RWPE2 (cell line): ENCODE measurements around the gene NSG2.

Source experiments
- ATAC-seq: fragments of 200-7000 bp; cut with Tn5 transposase; 3 replicates; pipeline ENCODE4 v1.9.1; 2021; ENCODE audit warnings: low read depth
- DNase-seq: peaks from one replicate; pipeline ENCODE4 v3.0.0-alpha.2; 2020; ENCODE audit warnings: low spot score
- H3K27ac ChIP-seq: fragments of 450-650 bp; 2 replicates; pipeline ENCODE4 v1.5.1; 2017; ENCODE audit warnings: mild to moderate bottlenecking; ENCODE audit not compliant: poor library complexity, severe bottlenecking
- H3K27me3 ChIP-seq: fragments of 250-450 bp; sonication (Bioruptor Pico); 2 replicates; pipeline ENCODE4 v1.5.1; 2021; ENCODE audit warnings: mild to moderate bottlenecking, moderate library complexity; ENCODE audit not compliant: insufficient read depth, poor library complexity, severe bottlenecking
- H3K36me3 ChIP-seq: fragments of 250-450 bp; sonication (Bioruptor Pico); 2 replicates; pipeline ENCODE4 v1.5.1; 2020; ENCODE audit warnings: low read depth, mild to moderate bottlenecking, moderate library complexity
- H3K4me1 ChIP-seq: fragments of 250-450 bp; sonication (Bioruptor Pico); 2 replicates; pipeline ENCODE4 v1.5.1; 2021; ENCODE audit warnings: mild to moderate bottlenecking, moderate library complexity; ENCODE audit not compliant: insufficient read depth, poor library complexity, severe bottlenecking
- H3K4me3 ChIP-seq: fragments of 250-450 bp; sonication (Bioruptor Pico); 2 replicates; pipeline ENCODE4 v1.5.1; 2021; ENCODE audit warnings: mild to moderate bottlenecking, moderate library complexity; ENCODE audit not compliant: severe bottlenecking
- H3K9me3 ChIP-seq: fragments of 250-450 bp; sonication (Bioruptor Pico); 2 replicates; pipeline ENCODE4 v1.5.1; 2021; ENCODE audit warnings: mild to moderate bottlenecking, moderate library complexity; ENCODE audit not compliant: severe bottlenecking
- TF ChIP-seq, protein P1 (sequence below): fragments of 450-650 bp; IDR thresholded peaks from one replicate; pipeline ENCODE4 v1.5.1; 2017; ENCODE audit warnings: mild to moderate bottlenecking, moderate library complexity; ENCODE audit not compliant: poor library complexity, severe bottlenecking

NSG2 gene

DNA sequence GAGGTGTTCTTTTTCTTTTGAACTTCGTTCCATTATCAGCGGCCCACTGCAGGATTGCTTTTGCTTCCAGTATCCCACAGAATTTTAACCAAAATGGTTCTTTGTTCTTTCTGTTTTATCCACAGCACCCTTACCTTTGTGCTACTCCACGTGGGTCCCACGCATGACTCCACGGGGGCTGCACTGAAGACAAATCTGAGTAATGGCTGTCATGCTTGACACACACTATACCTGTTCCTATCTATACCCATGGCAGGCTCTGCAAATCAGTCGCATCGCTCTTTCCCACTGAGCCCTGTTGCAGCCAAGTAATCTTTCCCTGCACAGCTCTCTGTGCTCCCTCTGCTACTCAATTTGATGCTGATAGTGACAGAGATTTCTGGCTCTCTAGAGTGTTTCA is 69.7 kb downstream of the NSG2 start:
- Histone ChIP-seq H3K36me3 (no peaks in the 10 kb centered on the region), H3K27me3 (no peaks in the 10 kb centered on the region), H3K4me3 (no peak overlapping the region), H3K27ac (no peak overlapping the region), H3K4me1 (no peaks in the 10 kb centered on the region), H3K9me3 (no peaks in the 10 kb centered on the region)
- TF ChIP-seq, protein P1, sequence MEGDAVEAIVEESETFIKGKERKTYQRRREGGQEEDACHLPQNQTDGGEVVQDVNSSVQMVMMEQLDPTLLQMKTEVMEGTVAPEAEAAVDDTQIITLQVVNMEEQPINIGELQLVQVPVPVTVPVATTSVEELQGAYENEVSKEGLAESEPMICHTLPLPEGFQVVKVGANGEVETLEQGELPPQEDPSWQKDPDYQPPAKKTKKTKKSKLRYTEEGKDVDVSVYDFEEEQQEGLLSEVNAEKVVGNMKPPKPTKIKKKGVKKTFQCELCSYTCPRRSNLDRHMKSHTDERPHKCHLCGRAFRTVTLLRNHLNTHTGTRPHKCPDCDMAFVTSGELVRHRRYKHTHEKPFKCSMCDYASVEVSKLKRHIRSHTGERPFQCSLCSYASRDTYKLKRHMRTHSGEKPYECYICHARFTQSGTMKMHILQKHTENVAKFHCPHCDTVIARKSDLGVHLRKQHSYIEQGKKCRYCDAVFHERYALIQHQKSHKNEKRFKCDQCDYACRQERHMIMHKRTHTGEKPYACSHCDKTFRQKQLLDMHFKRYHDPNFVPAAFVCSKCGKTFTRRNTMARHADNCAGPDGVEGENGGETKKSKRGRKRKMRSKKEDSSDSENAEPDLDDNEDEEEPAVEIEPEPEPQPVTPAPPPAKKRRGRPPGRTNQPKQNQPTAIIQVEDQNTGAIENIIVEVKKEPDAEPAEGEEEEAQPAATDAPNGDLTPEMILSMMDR: no peak
- no peak for DNase-seq
- ATAC-seq: no peak

DNA sequence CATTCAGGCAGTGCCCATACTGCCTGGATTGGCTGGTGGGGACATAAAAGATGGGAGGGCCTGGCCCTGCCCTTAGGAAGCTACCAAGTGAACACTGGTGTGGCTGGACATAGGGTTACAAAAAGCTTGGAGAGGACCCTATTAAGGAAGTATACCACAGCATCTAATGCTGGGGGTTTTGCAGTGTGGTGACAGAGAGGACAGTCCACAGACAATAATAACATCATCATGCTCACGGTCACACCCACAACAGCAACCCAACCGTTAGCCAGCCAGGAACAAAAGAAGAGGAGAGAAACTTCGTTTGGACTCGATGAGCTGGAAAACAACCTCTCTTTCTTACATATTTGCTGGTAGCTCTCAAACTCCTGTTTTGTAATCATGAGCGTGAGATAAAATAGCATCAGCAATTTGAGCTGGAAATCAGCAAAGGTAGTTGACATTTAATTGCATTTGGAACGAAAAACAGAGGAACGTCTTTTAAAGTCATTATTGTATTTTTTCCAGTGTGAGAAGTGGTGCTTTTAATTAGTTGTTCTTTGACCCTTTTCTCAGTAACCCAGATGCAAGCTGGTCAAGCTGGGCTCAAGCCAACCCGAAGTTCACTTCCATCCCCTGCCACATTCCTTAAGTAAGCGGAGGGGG is 73.4 kb downstream of the NSG2 start:
- no peak for DNase-seq
- TF ChIP-seq, protein P1: no peak
- no peaks in the 10 kb centered on the region for H3K27me3 ChIP-seq
- ATAC-seq: no peak
- no peak overlapping the region for H3K27ac ChIP-seq
- H3K9me3 ChIP-seq: no peaks in the 10 kb centered on the region
- H3K36me3 ChIP-seq: no peaks in the 10 kb centered on the region
- H3K4me1 ChIP-seq: peaks cover 3% of the 10 kb centered on the region
- no peak overlapping the region for H3K4me3 ChIP-seq

DNA sequence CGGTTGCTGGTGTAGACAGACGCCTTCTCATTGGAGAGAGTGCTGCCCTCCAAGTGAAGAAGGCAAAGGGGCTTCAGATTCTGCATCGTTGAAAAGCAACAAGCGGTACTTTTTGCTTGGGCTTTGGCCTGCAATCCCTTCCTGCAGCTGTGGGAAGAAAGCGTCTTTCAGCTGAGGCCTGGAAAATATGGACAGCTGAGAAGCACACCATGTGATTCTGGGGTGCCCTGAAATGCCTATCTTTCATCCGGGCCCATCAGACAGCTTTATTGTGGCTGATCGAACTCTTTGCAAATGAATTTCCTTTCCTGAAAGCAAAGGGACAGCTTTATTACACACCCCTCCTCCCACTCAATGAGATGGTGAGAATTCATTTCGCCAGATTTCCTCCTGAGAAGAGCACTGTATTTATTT is 74.0 kb downstream of the NSG2 start:
- Histone ChIP-seq H3K4me3 (no peak overlapping the region), H3K36me3 (no peaks in the 10 kb centered on the region), H3K4me1 (peaks cover 3% of the 10 kb centered on the region), H3K9me3 (no peaks in the 10 kb centered on the region), H3K27ac (no peak overlapping the region), H3K27me3 (no peaks in the 10 kb centered on the region)
- ATAC-seq: no peak
- no peak for DNase-seq
- TF ChIP-seq, protein P1: no peak

DNA sequence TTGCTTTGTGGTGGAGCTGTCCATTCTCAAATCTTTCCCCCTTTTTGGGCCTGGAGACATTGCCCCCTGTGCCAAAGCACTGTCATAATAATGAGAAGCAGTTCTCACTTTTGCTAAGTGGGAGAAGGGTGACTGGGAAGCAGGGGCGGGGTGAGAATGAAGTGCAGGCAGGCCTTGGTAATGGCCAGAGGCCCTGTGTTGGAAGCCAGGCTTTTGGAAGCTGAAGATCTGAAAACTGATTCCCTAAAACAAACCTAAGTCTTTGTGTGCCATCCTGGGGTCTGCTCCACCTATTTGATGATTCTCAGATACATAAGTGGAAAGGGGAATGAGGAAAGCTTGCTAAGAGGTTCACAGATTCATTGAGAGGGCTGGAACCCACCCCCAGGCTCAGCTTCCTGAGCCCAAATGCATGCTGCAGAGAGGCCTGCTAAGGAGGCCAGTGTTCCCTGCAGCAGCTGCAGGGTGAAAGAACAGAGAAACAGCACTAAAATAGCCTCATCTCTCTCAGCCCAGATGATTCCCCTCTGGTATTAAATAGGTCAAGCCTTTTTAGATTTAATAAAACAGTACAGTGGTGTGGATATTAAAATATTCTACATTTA is 75.0 kb downstream of the NSG2 start:
- no peak for DNase-seq

More for the DNA sequence above, 75.0 kb downstream of the NSG2 start:
- ATAC-seq: no peak
- no peaks in the 10 kb centered on the region for H3K36me3 ChIP-seq
- H3K4me3 ChIP-seq: no peak overlapping the region
- H3K27me3 ChIP-seq: no peaks in the 10 kb centered on the region
- H3K4me1 ChIP-seq: peaks cover 3% of the 10 kb centered on the region
- H3K9me3 ChIP-seq: no peaks in the 10 kb centered on the region
- H3K27ac ChIP-seq: no peak overlapping the region
- TF ChIP-seq, protein P1: no peak
